HEK293T (cell line): ENCODE results near the gene EDC3.

Experiments
- ARNT ChIP-seq: fragments of 450-650 bp; IDR thresholded peaks from 2 replicates; pipeline ENCODE4 v1.6.1; 2017; ENCODE audit warnings: mild to moderate bottlenecking
- BHLHE40 ChIP-seq: fragments of 450-650 bp; IDR thresholded peaks from 2 replicates; pipeline ENCODE4 v1.6.1; 2016; ENCODE audit warnings: mild to moderate bottlenecking, moderate library complexity, borderline replicate concordance
- CTBP1 ChIP-seq: fragments of 450-650 bp; IDR thresholded peaks from 2 replicates; pipeline ENCODE4 v1.6.1; 2016; ENCODE audit warnings: borderline replicate concordance
- FOXA1 ChIP-seq: fragments of 450-650 bp; IDR thresholded peaks from 2 replicates; pipeline ENCODE4 v1.6.1; 2016; ENCODE audit warnings: mild to moderate bottlenecking
- FOXK2 ChIP-seq: fragments of 450-650 bp; IDR thresholded peaks from 2 replicates; pipeline ENCODE4 v1.6.1; 2016; ENCODE audit warnings: mild to moderate bottlenecking
- HDGF ChIP-seq: fragments of 450-650 bp; IDR thresholded peaks from 2 replicates; pipeline ENCODE4 v1.6.1; 2017; ENCODE audit warnings: antibody characterized with exemption, borderline replicate concordance
- SP1 ChIP-seq: fragments of 450-650 bp; IDR thresholded peaks from 2 replicates; pipeline ENCODE4 v1.6.1; 2017
- SUZ12 ChIP-seq: fragments of 450-650 bp; IDR thresholded peaks from 2 replicates; pipeline ENCODE4 v1.6.1; 2016; ENCODE audit warnings: mild to moderate bottlenecking
- TARDBP ChIP-seq: fragments of 450-650 bp; IDR thresholded peaks from 2 replicates; pipeline ENCODE4 v1.6.1; 2016

GRCh38 chr15:74651242-74651741 is 44.5 kb downstream of the EDC3 start:
- TF ChIP-seq BHLHE40 (no peak), FOXA1 (no peak), CTBP1 (no peak), SUZ12 (no peak), HDGF (no peak), SP1 (no peak), ARNT (no peak), TARDBP (no peak), FOXK2 (no peak)
